GM12873 (cell line): ENCODE measurements around the gene SPON2.

ENCODE experiments used
- TF ChIP-seq, protein P1 (sequence below): IDR thresholded peaks from 2 replicates; pipeline ENCODE4 v1.5.1; 2012; ENCODE audit warnings: low read depth, mild to moderate bottlenecking, moderate library complexity, low read length, control low read depth; ENCODE audit not compliant: insufficient read depth; ENCODE audit errors: missing control alignments

Gene SPON2

DNA sequence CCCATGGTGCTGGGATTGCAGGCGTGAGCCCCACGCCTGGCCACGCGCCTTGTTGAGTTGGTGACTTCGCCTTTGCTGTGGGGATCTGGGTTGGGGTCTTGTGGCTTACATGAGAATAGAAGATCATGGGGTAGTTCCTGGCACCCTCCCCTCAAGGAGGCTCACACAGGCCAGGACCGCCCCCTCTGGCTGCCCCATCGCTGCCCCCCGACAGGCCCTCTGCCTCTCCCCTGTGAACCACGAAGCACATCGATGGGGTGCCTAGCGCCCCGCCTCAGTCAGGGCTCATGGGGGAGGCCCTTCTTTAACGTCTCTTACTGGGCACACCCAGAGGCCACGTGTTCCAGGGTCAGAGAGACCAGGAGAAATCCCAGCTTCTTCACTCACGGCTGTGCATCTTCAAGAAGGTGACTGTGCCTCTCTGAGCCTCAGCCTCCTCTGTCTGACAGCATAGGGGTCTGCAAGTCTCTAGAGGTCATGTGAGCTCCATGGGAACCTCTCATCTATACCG, 23.6 kb upstream of the SPON2 start:
- TF ChIP-seq, protein P1, sequence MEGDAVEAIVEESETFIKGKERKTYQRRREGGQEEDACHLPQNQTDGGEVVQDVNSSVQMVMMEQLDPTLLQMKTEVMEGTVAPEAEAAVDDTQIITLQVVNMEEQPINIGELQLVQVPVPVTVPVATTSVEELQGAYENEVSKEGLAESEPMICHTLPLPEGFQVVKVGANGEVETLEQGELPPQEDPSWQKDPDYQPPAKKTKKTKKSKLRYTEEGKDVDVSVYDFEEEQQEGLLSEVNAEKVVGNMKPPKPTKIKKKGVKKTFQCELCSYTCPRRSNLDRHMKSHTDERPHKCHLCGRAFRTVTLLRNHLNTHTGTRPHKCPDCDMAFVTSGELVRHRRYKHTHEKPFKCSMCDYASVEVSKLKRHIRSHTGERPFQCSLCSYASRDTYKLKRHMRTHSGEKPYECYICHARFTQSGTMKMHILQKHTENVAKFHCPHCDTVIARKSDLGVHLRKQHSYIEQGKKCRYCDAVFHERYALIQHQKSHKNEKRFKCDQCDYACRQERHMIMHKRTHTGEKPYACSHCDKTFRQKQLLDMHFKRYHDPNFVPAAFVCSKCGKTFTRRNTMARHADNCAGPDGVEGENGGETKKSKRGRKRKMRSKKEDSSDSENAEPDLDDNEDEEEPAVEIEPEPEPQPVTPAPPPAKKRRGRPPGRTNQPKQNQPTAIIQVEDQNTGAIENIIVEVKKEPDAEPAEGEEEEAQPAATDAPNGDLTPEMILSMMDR: no peak

DNA sequence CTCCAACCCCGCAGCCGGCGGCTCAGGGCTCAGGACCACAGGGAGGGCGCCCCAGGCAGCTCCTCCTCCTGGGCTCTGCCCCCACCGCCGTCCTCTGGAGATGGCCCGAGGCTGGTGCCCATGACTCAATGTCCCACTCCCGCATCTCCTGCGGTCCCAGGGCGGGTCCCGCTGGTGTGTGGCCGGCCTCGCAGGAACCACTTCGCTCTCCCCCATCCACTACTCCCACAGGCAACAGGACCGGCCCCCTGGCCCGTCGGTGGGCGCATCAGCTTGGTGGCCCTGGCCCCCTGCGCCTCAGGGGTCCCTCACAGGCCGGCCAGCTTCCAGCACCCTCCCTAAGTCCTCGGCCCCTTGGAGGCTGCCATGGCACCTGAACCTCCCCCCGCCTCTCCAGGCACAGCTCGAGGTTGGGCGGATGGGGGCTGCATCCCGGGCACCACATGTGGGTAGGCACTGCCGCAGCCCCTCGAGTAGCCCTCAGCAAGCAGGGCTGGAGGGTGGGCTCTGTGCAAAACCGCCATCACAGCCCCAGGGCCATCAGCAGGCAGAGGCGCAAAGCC, 22.8 kb upstream of the SPON2 start:
- TF ChIP-seq, protein P1: no peak

DNA sequence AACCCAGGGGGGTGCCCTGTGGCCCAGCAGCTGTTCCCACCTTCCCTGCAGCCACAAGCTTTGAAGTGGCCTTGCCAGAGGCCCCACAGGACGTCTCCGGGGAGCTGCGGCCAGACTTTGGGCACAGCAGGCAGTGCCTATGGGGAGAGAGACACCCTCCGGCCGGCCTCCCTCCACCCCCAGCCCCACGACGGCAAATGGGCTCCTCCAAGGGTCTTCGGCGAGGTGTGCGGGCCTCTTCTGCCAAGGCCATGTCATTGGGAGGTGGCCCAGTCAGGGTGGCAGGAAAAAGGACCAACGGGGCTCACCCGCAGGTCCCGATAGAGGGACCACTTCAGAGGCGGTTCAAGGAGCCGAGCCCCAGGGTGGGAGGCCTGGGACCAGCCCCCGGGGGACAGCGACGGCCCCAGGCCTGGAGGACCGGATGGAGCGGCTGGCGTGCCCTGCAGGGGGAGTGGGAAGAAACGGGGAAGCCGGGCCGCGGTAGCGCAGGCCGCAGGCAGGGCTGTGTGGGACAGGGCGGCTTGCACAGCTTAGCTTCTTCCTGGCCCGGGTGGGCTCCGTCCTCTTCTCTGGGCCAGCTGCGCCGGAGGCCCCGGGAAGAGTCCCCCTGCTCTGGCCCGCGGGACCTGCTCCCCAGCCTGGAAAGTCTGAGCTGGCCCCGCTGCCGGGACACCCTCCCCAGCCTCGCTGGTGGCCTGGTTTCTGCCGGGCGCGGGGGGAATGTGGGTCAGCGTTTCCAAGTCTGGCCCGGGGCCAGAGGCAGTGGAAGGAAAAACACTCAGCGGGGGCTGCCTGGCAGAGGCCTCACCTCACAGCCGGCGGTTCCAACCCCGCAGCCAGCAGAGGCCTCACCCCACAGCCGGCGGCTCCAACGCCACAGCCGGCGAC, 21.9 kb upstream of the SPON2 start:
- TF ChIP-seq, protein P1: no peak

DNA sequence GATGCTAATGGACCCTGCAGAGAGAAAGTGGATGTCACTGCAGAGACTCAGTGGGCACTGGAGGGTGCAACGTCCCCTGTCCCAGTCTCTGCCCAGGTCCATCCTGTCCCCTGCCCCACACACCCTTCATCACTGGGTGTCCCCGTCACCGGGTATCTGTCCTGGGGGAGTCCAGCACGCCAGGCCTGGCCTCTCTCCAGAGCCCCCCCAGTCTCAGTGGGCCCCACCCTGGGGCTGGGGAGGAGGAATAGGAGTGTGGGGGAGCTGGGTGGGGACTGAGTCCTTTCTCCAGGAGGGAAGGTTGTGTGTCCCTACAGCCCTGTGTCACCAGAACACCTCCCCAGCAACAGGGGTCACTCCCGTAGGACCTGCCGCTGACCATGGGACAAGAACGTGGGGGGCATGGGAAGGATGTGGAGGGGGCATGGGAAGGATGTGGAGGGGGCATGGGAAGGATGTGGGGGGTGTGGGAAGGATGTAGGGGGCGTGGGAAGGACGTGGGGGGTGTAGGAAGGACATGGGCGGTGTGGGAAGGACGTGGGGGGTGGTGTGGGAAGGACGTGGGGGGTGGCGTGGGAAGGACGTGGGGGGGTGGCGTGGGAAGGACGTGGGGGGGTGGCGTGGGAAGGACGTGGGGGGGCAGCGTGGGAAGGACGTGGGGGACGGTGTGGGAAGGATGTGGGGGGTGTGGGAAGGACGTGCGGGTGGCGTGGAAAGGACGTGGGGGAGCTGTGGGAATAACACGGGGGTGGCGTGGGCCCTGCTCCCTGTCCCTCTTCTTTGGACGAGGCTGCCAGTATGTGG, 21.0 kb upstream of the SPON2 start:
- TF ChIP-seq, protein P1: no peak

DNA sequence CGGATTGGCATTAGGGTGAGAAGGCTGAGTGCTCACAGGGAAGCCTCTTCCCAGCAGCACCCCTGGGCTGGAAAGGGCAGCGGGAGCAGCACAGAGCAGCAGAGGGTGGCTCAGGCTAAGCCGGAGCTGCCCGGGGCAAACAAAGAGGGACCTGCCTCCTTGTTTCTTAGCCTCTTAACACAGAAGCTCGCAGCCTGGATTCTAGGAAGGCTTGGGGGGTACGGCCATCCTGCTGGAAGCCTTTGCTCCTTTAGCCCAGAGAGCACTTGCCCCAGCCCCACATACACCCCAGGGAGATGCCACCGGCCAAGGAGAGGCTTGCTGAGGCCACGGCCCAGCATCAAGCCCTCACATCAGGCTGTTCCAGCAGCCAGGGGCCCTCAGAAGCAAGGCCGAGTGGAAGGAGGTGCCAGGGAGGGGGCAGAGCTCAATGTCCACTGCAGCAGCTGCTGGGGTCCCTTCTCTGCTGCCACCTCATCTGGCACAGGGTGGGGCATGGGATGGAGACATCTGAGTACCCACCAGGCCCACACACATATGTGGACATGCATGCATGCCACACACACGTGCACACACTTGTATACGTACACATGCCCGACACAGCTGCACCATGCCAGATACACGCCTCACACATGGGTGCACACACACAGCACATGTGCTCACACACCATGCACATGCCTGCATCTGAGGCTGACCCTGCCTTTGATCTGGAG, 20.3 kb upstream of the SPON2 start:
- TF ChIP-seq, protein P1: no peak

DNA sequence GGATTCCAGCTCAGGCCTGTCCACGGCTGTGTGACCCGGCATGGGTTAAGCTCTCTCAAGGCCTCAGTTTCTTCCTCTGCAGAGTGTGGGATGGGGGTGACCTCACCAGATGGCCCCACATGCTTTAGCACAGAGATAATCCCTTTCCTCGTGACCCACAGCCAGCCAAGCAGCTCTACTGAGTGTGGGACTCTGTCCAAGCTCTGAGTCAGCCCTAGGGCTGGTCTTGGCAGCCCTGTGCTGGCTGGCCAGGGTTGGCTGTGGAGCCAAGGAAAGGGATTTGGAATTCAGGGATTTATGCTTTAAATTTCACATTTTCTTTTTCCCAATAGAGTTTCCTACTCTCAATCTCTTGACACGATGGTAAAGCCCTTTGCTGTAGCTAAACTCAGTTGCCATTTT, 19.7 kb upstream of the SPON2 start:
- TF ChIP-seq, protein P1: no peak
